Nephron progenitor cell (in vitro differentiated cells): Measurements from ENCODE around the gene PEMT.

Source experiments
- DNase-seq: peaks from one replicate; pipeline ENCODE4 v3.0.0; 2021
- H3K27ac Mint-ChIP-seq: 2 replicates; pipeline ENCODE4 v1.8.0; 2021; ENCODE audit warnings: mild to moderate bottlenecking, moderate library complexity, mixed read lengths
- H3K27me3 Mint-ChIP-seq: 2 replicates; pipeline ENCODE4 v1.8.0; 2021; ENCODE audit warnings: mild to moderate bottlenecking, low read depth, mixed read lengths; ENCODE audit not compliant: poor library complexity
- H3K36me3 Mint-ChIP-seq: 2 replicates; pipeline ENCODE4 v1.8.0; 2021; ENCODE audit warnings: low read depth, mixed read lengths
- H3K4me1 Mint-ChIP-seq: 2 replicates; pipeline ENCODE4 v1.8.0; 2021; ENCODE audit warnings: mixed read lengths
- H3K4me3 Mint-ChIP-seq: 2 replicates; pipeline ENCODE4 v1.8.0; 2021; ENCODE audit warnings: mild to moderate bottlenecking, moderate library complexity, mixed read lengths
- H3K9me3 Mint-ChIP-seq: 2 replicates; pipeline ENCODE4 v1.8.0; 2021; ENCODE audit warnings: mild to moderate bottlenecking, moderate library complexity, mixed read lengths
- CTCF ChIP-seq: fragments of 200-600 bp; sonication (generic); IDR thresholded peaks from 2 replicates; pipeline ENCODE4 v1.5.0; 2021; ENCODE audit warnings: antibody characterized with exemption

PEMT gene

GRCh38 chr17:17503566-17504130, 87.9 kb downstream of the PEMT start:
- no peak for TF ChIP-seq CTCF
- DNase-seq, result no peak
- Mint-ChIP-seq H3K4me1 (peaks cover 11% of the 10 kb centered on the region), H3K4me3 (no peak overlapping the region), H3K27me3 (peaks cover 23% of the 10 kb centered on the region), H3K9me3 (no peaks in the 10 kb centered on the region), H3K27ac (no peak overlapping the region), H3K36me3 (no peaks in the 10 kb centered on the region)

GRCh38 chr17:17502741-17503565, 88.6 kb downstream of the PEMT start:
- Mint-ChIP-seq H3K4me1 (peaks cover 11% of the 10 kb centered on the region), H3K36me3 (no peaks in the 10 kb centered on the region), H3K4me3 (no peak overlapping the region), H3K27me3 (peaks cover 27% of the 10 kb centered on the region), H3K27ac (peak overlapping the region; percentile 67), H3K9me3 (no peaks in the 10 kb centered on the region)
- no peak for TF ChIP-seq CTCF
- DNase-seq, result no peak

- H3K27ac Mint-ChIP-seq, result no peak overlapping the region
- H3K4me1 Mint-ChIP-seq, result peaks cover 11% of the 10 kb centered on the region
- TF ChIP-seq CTCF, result no peak
- DNase-seq, result no peak
- H3K27me3 Mint-ChIP-seq, result peaks cover 37% of the 10 kb centered on the region
- no peaks in the 10 kb centered on the region for H3K36me3 Mint-ChIP-seq
- H3K4me3 Mint-ChIP-seq, result no peak overlapping the region
- no peaks in the 10 kb centered on the region for H3K9me3 Mint-ChIP-seq
These were observed 90.4 kb downstream of the PEMT start for GRCh38 chr17:17500999-17501605.

- TF ChIP-seq CTCF, result no peak
- no peak for DNase-seq
- Mint-ChIP-seq H3K9me3 (no peaks in the 10 kb centered on the region), H3K4me3 (no peak overlapping the region), H3K27ac (no peak overlapping the region), H3K4me1 (peaks cover 20% of the 10 kb centered on the region), H3K36me3 (no peaks in the 10 kb centered on the region), H3K27me3 (peaks cover 52% of the 10 kb centered on the region)
These were observed 91.9 kb downstream of the PEMT start for GRCh38 chr17:17499402-17500145.

- H3K27ac Mint-ChIP-seq, result no peak overlapping the region
- no peaks in the 10 kb centered on the region for H3K36me3 Mint-ChIP-seq
- H3K9me3 Mint-ChIP-seq, result no peaks in the 10 kb centered on the region
- H3K27me3 Mint-ChIP-seq, result peaks cover 60% of the 10 kb centered on the region
- peaks cover 19% of the 10 kb centered on the region for H3K4me1 Mint-ChIP-seq
- TF ChIP-seq CTCF, result no peak
- H3K4me3 Mint-ChIP-seq, result no peak overlapping the region
- DNase-seq, result no peak
These were observed 92.8 kb downstream of the PEMT start for GRCh38 chr17:17498606-17499301.
